Measurements from ENCODE around the gene NRG3. TPM values are rescaled to one million over a fixed set of nuclear protein-coding genes. Genes with fewer than 3 reads are reported as not detected.

The NRG3 gene
- total RNA-seq, 1 experiment from 2014 or later: 0.66 TPM

- intact Hi-C loops (cut with micrococcal nuclease; ENCODE audit: unreplicated experiment): loop anchor here (5.0 kb wide), 1 partner anchor 156 kb away; no protein-coding TSS in a partner anchor
- Histone ChIP-seq H3K9me3 (no peaks in the 10 kb centered on the region), H3K36me3 (ENCODE audit: control insufficient read depth, insufficient read depth, low read length) (no peaks in the 10 kb centered on the region), H3K4me1 (peaks cover 10% of the 10 kb centered on the region; the same call in 1 of the 2 replicates), H3K4me3 (ENCODE audit: low read depth, low read length) (no peak overlapping the region), H3K27me3 (replicated peaks; ENCODE audit: control insufficient read depth, insufficient read depth, low read length) (no peaks in the 10 kb centered on the region)
- ChIA-PET POLR2A (no interaction called here), CTCF (interaction anchor here (0.7 to 1.8 kb wide), 2 partner anchors 20 to 158 kb away, joined by 3 to 7 read pairs; no protein-coding TSS in a partner anchor)
- H3K36me3 Mint-ChIP-seq (ENCODE audit: insufficient read depth, unreplicated experiment): no peaks in the 10 kb centered on the region
- H3K27ac Mint-ChIP-seq (ENCODE audit: unreplicated experiment): no peak overlapping the region
- H3K9me3 Mint-ChIP-seq (ENCODE audit: unreplicated experiment): peaks cover 10% of the 10 kb centered on the region
- H3K4me1 Mint-ChIP-seq (ENCODE audit: low read depth, unreplicated experiment): peaks cover 16% of the 10 kb centered on the region
- H3K27me3 Mint-ChIP-seq (ENCODE audit: insufficient read depth, unreplicated experiment): no peaks in the 10 kb centered on the region
- H3K4me3 Mint-ChIP-seq (ENCODE audit: unreplicated experiment): no peak overlapping the region
- peak; percentile 36 to 51 for TF ChIP-seq CTCF (IDR thresholded peaks at IDR 0.05; ENCODE audit: insufficient read depth in 1 of 2, low read depth in 1 of 2, low read length in 1 of 2, severe bottlenecking in 1 of 2, unreplicated experiment in 1 of 2)
- DNase-seq: peak in 1 of 2 experiments; percentile 42
- no TSS peak for BruUV-seq (replicated peaks)
Observed at GRCh38 chr10:82811621-82812020, 936.6 kb downstream of the NRG3 start.

GRCh38 chr10:82813856-82814255, 938.9 kb downstream of the NRG3 start:
- peak overlapping the region; percentile 87 for H3K27ac Mint-ChIP-seq (ENCODE audit: unreplicated experiment)
- H3K4me3 Mint-ChIP-seq (ENCODE audit: unreplicated experiment): peak overlapping the region; percentile 30
- no TSS peak for BruUV-seq (replicated peaks)
- TF ChIP-seq CTCF (IDR thresholded peaks at IDR 0.05; ENCODE audit: insufficient read depth in 1 of 2, low read depth in 1 of 2, low read length in 1 of 2, severe bottlenecking in 1 of 2, unreplicated experiment in 1 of 2): no peak
- H3K4me1 ChIP-seq: peaks cover 10% of the 10 kb centered on the region; the same call in 1 of the 2 replicates
- H3K27me3 Mint-ChIP-seq (ENCODE audit: insufficient read depth, unreplicated experiment): no peaks in the 10 kb centered on the region
- H3K27me3 ChIP-seq (replicated peaks; ENCODE audit: control insufficient read depth, insufficient read depth, low read length): no peaks in the 10 kb centered on the region
- intact Hi-C loops (cut with micrococcal nuclease; ENCODE audit: unreplicated experiment): loop anchor here (1.0 to 5.0 kb wide), 2 partner anchors 114 to 153 kb away; no protein-coding TSS in a partner anchor
- no peaks in the 10 kb centered on the region for H3K36me3 ChIP-seq (ENCODE audit: control insufficient read depth, insufficient read depth, low read length)
- peaks cover 16% of the 10 kb centered on the region for H3K4me1 Mint-ChIP-seq (ENCODE audit: low read depth, unreplicated experiment)
- H3K9me3 ChIP-seq: no peaks in the 10 kb centered on the region
- no peak overlapping the region for H3K4me3 ChIP-seq (ENCODE audit: low read depth, low read length)
- CTCF ChIA-PET: no interaction called here
- no peaks in the 10 kb centered on the region for H3K36me3 Mint-ChIP-seq (ENCODE audit: insufficient read depth, unreplicated experiment)
- POLR2A ChIA-PET: no interaction called here
- H3K9me3 Mint-ChIP-seq (ENCODE audit: unreplicated experiment): peaks cover 10% of the 10 kb centered on the region
- peak; percentile 63 to 74 for DNase-seq

- CTCF ChIA-PET: no interaction called here
- H3K36me3 ChIP-seq (ENCODE audit: control insufficient read depth, insufficient read depth, low read length): no peaks in the 10 kb centered on the region
- H3K4me3 ChIP-seq (ENCODE audit: low read depth, low read length): no peak overlapping the region
- BruUV-seq (replicated peaks): no TSS peak
- H3K27ac Mint-ChIP-seq (ENCODE audit: unreplicated experiment): no peak overlapping the region
- H3K9me3 Mint-ChIP-seq (ENCODE audit: unreplicated experiment): peaks cover 10% of the 10 kb centered on the region
- H3K9me3 ChIP-seq: no peaks in the 10 kb centered on the region
- no peaks in the 10 kb centered on the region for H3K27me3 Mint-ChIP-seq (ENCODE audit: insufficient read depth, unreplicated experiment)
- POLR2A ChIA-PET: no interaction called here
- intact Hi-C loops (cut with micrococcal nuclease; ENCODE audit: unreplicated experiment): loop anchor here (1.0 to 5.0 kb wide), 2 partner anchors 114 to 153 kb away; no protein-coding TSS in a partner anchor
- peaks cover 10% of the 10 kb centered on the region; the same call in 1 of the 2 replicates for H3K4me1 ChIP-seq
- H3K36me3 Mint-ChIP-seq (ENCODE audit: insufficient read depth, unreplicated experiment): no peaks in the 10 kb centered on the region
- H3K4me3 Mint-ChIP-seq (ENCODE audit: unreplicated experiment): no peak overlapping the region
- H3K27me3 ChIP-seq (replicated peaks; ENCODE audit: control insufficient read depth, insufficient read depth, low read length): no peaks in the 10 kb centered on the region
- peaks cover 16% of the 10 kb centered on the region for H3K4me1 Mint-ChIP-seq (ENCODE audit: low read depth, unreplicated experiment)
- DNase-seq: no peak
- no peak for TF ChIP-seq CTCF (IDR thresholded peaks at IDR 0.05; ENCODE audit: insufficient read depth in 1 of 2, low read depth in 1 of 2, low read length in 1 of 2, severe bottlenecking in 1 of 2, unreplicated experiment in 1 of 2)
Observed at GRCh38 chr10:82814635-82815034, 939.6 kb downstream of the NRG3 start.

All from Caco-2 (cell line).